DMS 273 (cell line): ENCODE results near the gene GTF3C4.
A peak's percentile ranks its signal among the peaks of the same experiment; 100 is the strongest.

ENCODE experiments used
- DNase-seq: peaks from one replicate; lab custom pipeline; 2025; ENCODE audit not compliant: unreplicated experiment; lab: John Stamatoyannopoulos, UW

Gene GTF3C4

DNA sequence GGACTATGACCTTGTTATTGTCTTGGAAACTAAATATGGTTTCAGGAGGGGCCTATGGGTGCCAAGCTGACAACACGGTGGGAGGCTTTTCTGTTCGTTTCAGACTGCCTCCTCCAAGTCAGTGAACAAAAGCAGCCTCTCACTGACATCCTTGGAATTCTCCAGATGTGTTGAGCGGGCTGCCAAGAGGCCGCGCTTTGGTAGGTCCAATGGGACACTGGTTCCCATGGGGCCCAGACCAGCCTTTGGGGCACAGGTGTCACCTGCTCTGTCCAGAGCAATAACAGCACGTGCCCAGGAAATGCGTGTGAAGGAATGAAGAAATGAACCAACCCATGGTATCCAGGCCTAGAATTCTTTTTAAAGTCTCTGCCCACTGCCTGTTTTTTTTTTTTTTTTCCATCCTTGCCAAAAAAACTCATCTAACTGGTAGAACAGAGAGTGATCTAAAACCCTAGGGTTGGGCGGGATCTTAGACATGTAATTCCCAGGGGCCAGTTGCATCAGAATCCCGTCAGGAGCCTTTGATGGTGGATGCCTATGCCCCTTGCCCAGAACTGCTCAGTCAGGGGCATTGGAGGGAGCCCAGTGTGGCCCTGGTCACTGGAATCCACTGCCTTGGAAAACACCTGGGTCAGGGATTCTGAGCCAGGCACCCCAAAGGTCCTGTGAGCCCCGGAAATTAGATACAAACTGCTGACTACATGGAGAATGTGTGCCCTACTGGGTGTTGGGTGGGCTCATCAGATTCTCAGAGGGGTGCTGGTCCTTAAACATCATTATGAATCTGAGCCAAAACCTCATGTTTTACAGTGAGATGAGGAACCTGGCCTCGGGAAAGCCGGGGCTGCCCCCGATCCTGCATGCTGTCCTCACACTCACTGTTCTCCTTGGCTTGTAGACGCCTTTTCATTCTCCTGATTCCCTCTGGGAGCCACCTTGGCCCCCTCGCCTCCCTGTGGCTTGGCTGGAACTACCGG is 60.1 kb downstream of the GTF3C4 start:
- DNase-seq, result no peak

DNA sequence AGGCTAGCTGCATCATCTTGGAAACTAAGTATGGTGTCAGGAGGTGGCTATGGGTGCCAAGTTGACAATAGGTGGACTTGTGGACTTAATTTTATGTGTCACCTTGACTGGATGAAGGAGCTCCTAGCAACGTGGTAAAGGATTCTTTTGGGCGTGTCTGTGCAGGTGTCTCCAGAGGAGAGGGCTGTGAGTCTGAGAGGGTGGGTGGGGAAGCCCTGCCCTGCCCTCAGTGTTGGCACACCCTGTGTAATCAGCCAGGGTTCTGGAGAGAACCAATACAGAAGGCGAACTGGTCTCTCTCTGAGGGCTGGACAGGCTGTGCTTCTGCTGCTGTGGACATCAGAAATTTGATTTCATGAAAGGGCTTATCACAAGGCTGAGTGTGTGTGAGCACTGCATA is 61.0 kb downstream of the GTF3C4 start:
- DNase-seq, result no peak

DNA sequence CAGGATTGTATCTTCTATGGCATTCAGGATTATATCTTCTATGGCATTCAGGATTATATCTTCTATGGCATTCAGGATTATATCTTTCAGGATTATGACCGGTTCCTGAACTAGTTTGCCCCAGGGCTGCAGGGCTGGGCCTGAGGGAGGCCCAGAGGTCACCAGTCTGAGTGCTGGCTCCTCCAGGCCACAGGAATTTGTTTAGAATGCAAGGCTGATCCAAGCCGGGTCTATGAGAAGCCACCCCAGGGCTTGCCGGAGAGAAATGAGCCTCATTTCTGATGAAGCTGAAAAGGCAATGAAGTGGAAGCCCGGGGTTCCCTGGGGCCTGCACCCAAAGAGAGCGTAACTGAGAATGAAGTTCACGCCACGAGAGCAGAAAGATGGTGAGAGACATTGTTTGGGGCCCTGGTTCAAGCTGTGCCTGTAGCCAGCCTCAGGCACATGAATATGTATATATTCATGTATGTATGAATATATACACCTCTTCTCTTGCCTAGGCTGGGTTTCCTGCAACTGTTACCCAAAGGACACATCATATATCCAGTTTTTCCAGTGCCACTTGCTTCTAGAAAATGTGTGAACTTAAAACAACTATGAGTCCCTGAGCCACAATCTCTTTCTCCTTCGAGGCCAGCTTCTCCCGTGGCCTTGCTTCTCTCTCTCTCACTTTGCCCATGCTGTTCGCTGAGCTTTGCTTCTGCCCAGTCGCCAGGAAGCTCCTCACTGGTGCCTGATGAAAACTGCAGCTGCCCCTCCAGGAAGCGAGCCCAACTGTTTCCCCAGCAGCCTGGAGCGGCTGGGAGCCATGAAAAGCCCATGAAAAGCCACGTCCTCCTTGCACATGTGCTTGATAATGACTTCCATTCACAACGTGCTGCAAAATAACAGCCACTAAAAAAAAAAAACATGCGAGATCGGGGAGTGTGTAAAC is 62.3 kb downstream of the GTF3C4 start:
- no peak for DNase-seq

DNA sequence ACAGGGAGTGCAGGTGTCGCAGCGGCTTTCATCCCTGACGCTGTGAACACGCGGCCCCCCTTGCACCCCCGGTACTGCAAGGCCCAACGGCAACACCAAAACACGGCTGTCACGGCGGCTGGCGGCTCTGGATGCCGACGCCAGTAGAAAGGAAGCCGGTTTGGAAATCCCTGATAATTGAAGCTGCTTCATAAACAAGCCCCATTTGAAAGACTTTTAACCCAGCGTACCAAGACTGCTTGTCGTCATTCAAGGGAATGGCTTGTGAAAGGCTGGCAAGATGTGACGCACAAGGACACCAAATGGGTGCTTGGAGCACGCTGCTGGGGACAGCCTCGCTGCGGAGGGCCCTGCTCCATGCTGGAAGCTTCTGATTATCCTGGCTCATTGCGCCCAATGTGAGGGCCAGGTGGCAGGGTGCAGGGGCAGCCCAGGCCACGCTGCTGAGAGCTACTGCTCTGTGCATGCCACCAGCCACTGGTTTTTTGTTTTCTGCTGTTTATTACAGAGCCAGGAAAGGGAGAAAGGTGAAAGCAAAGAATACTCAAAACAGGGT is 63.1 kb downstream of the GTF3C4 start:
- no peak for DNase-seq

DNA sequence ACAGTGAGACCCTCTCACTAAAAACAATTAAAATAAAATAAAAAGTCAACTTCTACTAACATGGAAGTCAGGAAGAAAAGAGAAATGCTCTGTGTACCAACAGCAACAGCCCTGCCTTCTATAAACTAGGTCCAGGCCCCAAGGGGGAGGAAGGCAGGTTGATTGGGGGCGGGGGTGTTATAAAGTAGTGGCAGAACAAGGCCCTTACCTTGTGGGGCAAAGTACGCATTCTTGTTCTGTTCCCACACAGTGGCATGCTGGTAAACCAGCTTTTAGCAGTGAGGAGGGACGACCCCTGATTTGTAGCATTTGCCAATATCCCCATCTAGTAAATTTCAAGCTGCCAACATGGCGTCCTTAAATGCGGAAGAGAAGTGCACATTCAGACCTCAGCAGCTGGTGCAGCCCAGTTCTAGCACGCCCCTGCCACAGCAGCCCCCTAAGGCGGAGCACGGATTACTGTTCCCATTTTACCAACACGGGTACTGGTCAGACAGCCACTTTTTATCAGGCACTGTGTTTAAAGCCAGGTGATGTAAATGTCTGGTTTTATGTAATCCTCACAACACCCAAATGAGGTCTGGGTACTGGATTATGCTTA is 69.5 kb downstream of the GTF3C4 start:
- DNase-seq, result no peak

DNA sequence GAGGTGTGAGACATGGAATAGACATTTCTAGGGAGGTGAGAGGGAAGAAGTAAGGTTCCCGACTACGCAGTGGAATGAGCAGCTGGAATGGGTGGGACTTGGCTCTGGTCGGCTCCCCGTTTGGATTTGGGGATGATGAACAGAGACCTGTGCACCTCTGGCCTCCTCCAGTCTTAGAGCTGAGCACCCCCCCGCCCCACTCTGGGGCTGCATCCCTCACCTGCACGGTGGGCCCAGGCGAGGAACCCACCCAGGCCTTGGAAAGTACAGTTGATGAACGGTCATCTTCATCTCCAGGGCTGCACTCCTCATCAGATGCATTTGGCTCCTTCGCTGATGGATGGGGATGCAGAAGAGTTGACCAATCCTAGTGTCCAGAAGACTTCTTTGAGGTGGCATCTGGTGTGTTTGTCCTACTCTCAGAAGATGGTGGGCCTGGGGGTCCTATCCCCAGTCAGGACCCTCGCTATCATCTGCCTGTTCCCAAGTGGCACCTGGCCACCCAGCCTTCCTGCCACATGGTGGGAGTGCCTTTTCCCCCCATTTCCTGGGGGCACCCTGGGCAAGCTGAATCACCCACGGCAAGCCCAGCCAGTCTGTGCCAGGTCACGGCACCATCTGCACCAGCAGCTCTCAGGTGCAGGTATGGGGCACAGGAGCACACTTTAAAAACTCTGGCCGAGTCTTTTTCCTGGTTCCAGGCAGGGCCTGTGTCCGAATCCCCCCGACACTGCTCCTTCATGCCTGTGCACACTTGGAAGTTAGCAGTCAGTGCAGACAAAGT is 70.5 kb downstream of the GTF3C4 start:
- no peak for DNase-seq

DNA sequence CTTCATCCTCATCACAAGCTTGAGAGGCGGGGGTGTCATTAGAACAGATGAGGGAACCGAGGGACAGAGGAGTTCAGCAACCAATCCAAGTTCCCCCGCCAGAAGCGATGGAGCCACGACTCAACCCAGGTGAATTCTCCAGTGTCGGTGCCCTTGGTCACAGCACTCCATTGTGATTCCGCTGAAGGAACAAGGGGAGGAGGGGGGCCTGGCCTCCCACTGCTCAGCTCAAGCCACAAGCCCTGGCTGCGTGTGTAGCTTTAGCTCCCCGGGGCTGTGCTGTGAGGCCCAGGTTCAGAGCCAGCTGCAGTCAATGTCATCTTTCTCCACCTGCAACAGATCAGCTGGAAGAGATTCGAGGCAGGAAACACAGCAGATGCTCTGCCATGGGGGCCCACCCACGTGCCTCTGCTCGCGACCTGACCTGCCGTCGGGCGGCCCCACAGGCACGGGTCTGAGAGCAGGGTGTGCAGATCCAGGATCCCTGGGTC is 72.6 kb downstream of the GTF3C4 start:
- no peak for DNase-seq

DNA sequence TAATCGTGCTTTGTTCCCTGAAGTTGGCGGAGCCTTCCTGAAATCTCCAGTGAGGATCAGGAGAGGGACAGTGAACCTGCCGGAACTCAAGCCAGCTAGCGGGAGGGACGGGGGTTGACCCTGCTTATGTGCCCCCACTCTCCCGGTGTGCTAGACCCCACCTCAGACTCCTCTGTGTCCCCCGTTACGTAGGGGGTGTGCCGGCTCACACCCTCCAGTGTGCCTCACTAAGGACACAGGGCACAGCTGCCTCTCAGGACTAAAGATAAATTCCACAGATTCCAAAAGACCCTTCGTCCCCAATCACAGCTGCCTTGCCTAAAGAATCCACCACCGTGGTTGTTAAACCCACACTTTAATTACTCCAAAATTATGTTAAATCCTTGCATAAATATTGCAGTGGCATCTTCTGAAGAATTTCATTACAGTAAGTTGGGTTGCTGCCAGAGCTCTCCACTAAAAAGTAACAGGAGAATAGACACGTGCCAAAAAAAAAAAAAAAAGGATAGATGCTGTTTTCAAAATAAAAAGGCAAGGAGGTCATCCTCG is 73.7 kb downstream of the GTF3C4 start:
- DNase-seq, result peak; percentile 40
